H9 (cell line): Measurements from ENCODE around the gene EFL1. TPM values are rescaled to one million over a fixed set of nuclear protein-coding genes. Genes with fewer than 3 reads are reported as not detected.

Experiments used
- DNase-seq: peaks from one replicate; pipeline ENCODE4 v3.0.0-alpha.2; 2017
- H2AFZ ChIP-seq: one replicate; pipeline ENCODE4 v1.6.1; 2013; ENCODE audit warnings: mild to moderate bottlenecking, low read length, control low read depth, moderate library complexity
- H2AK5ac ChIP-seq: 2 replicates; pipeline ENCODE4 v1.6.1; 2013; ENCODE audit warnings: low read length, control low read depth, mixed read lengths; ENCODE audit not compliant: insufficient read length
- H2BK120ac ChIP-seq: one replicate; pipeline ENCODE4 v1.6.1; 2013; ENCODE audit warnings: low read depth, mild to moderate bottlenecking, low read length, control low read depth, inconsistent platforms; ENCODE audit not compliant: poor library complexity, severe bottlenecking
- H2BK12ac ChIP-seq: 2 replicates; pipeline ENCODE4 v1.6.1; 2013; ENCODE audit warnings: low read length, control low read depth, mixed read lengths, low read depth; ENCODE audit not compliant: insufficient read length
- H2BK15ac ChIP-seq: 2 replicates; pipeline ENCODE4 v1.6.1; 2013; ENCODE audit warnings: low read depth, low read length, control low read depth
- H2BK20ac ChIP-seq: one replicate; pipeline ENCODE4 v1.6.1; 2013; ENCODE audit warnings: low read depth, mild to moderate bottlenecking, low read length, control low read depth, inconsistent platforms; ENCODE audit not compliant: poor library complexity, severe bottlenecking
- H2BK5ac ChIP-seq: 2 replicates; pipeline ENCODE4 v1.6.1; 2013; ENCODE audit warnings: low read length, control low read depth, mixed read lengths; ENCODE audit not compliant: insufficient read length
- H3K14ac ChIP-seq: 2 replicates; pipeline ENCODE4 v1.6.1; 2013; ENCODE audit warnings: low read length, control low read depth; ENCODE audit not compliant: insufficient read depth
- H3K18ac ChIP-seq: 2 replicates; pipeline ENCODE4 v1.6.1; 2013; ENCODE audit warnings: low read depth, mild to moderate bottlenecking, mixed read lengths, low read length, control low read depth; ENCODE audit not compliant: insufficient read length
- H3K23ac ChIP-seq: 2 replicates; pipeline ENCODE4 v1.6.1; 2013; ENCODE audit warnings: low read length, control low read depth, mixed read lengths, low read depth; ENCODE audit not compliant: insufficient read length
- H3K23me2 ChIP-seq: 2 replicates; pipeline ENCODE4 v1.6.1; 2013; ENCODE audit warnings: low read depth, mild to moderate bottlenecking, mixed read lengths, low read length, control low read depth; ENCODE audit not compliant: insufficient read length, poor library complexity, severe bottlenecking
- H3K27ac ChIP-seq: 2 replicates; pipeline ENCODE4 v1.5.1; 2013; ENCODE audit warnings: low read length, control low read depth, mixed read lengths, low read depth; ENCODE audit not compliant: insufficient read length
- H3K27me3 ChIP-seq: 2 replicates; pipeline ENCODE4 v1.6.1; 2013; ENCODE audit warnings: low read length, control low read depth, inconsistent platforms; ENCODE audit not compliant: insufficient read depth
- H3K4ac ChIP-seq: 2 replicates; pipeline ENCODE4 v1.6.1; 2013; ENCODE audit warnings: low read depth, mild to moderate bottlenecking, control low read depth, inconsistent platforms, low read length, moderate library complexity
- H3K4me1 ChIP-seq: 2 replicates; pipeline ENCODE4 v1.6.1; 2013; ENCODE audit warnings: low read length, control low read depth, inconsistent platforms; ENCODE audit not compliant: insufficient read depth
- H3K4me2 ChIP-seq: 2 replicates; pipeline ENCODE4 v1.6.1; 2013; ENCODE audit warnings: low read length, control low read depth, mixed read lengths; ENCODE audit not compliant: insufficient read length, insufficient read depth
- H3K56ac ChIP-seq: 2 replicates; pipeline ENCODE4 v1.6.1; 2013; ENCODE audit warnings: low read depth, mild to moderate bottlenecking, mixed read lengths, low read length, control low read depth; ENCODE audit not compliant: insufficient read length
- H3K79me1 ChIP-seq: 2 replicates; pipeline ENCODE4 v1.6.1; 2013; ENCODE audit warnings: low read depth, mild to moderate bottlenecking, moderate library complexity, low read length, control low read depth, inconsistent platforms; ENCODE audit not compliant: insufficient read depth, poor library complexity, severe bottlenecking
- H3K79me2 ChIP-seq: 2 replicates; pipeline ENCODE4 v1.6.1; 2013; ENCODE audit warnings: low read length, control low read depth, inconsistent platforms; ENCODE audit not compliant: insufficient read depth
- H3K9ac ChIP-seq: 2 replicates; pipeline ENCODE4 v1.6.1; 2013; ENCODE audit warnings: low read length, control low read depth, mixed read lengths; ENCODE audit not compliant: insufficient read length; ENCODE audit errors: extremely low read depth
- H3K9me3 ChIP-seq: one replicate; pipeline ENCODE4 v1.6.1; 2013; ENCODE audit warnings: low read depth, low read length, inconsistent platforms; ENCODE audit not compliant: control insufficient read depth
- H3T11ph ChIP-seq: one replicate; pipeline ENCODE4 v1.6.1; 2013; ENCODE audit warnings: mild to moderate bottlenecking, low read length, control low read depth, inconsistent platforms
- H4K20me1 ChIP-seq: one replicate; pipeline ENCODE4 v1.6.1; 2013; ENCODE audit not compliant: control insufficient read depth, insufficient read length, insufficient read depth
- H4K5ac ChIP-seq: 2 replicates; pipeline ENCODE4 v1.6.1; 2013; ENCODE audit warnings: low read depth, mild to moderate bottlenecking, mixed read lengths, low read length, control low read depth; ENCODE audit not compliant: insufficient read length
- H4K8ac ChIP-seq: replicated peaks from 2 replicates; pipeline ENCODE4 v1.6.1; 2013; ENCODE audit warnings: low read length, control low read depth, mixed read lengths, low read depth; ENCODE audit not compliant: insufficient read length
- H4K91ac ChIP-seq: 2 replicates; pipeline ENCODE4 v1.6.1; 2013; ENCODE audit warnings: low read depth, mild to moderate bottlenecking, moderate library complexity, mixed read lengths, low read length, control low read depth; ENCODE audit not compliant: insufficient read length
- H3K27ac Mint-ChIP-seq, 3 experiments: 2 replicates in 2 of 3; 3 replicates in 1 of 3; pipeline ENCODE4 v1.8.0; 2020 to 2021; ENCODE audit warnings: mixed read lengths in 3 of 3, mild to moderate bottlenecking in 1 of 3, moderate library complexity in 1 of 3
- H3K27me3 Mint-ChIP-seq: 2 replicates; pipeline ENCODE4 v1.8.0; 2021; ENCODE audit warnings: low read depth, mild to moderate bottlenecking, moderate library complexity, mixed read lengths
- H3K36me3 Mint-ChIP-seq, 3 experiments: 2 replicates in 2 of 3; 3 replicates in 1 of 3; pipeline ENCODE4 v1.8.0; 2020 to 2021; ENCODE audit warnings: low read depth in 3 of 3, mixed read lengths in 3 of 3; ENCODE audit not compliant: insufficient read depth in 1 of 3
- H3K4me1 Mint-ChIP-seq, 2 experiments: 2 replicates each; pipeline ENCODE4 v1.8.0; 2020; ENCODE audit warnings: mixed read lengths in 2 of 2
- H3K4me3 Mint-ChIP-seq, 2 experiments: 2 replicates in 1 of 2; 3 replicates in 1 of 2; pipeline ENCODE4 v1.8.0; 2020 to 2021; ENCODE audit warnings: mild to moderate bottlenecking in 2 of 2, mixed read lengths in 2 of 2, moderate library complexity in 1 of 2
- H3K9me3 Mint-ChIP-seq, 2 experiments: 2 replicates in 1 of 2; 3 replicates in 1 of 2; pipeline ENCODE4 v1.8.0; 2020; ENCODE audit warnings: mild to moderate bottlenecking in 2 of 2, mixed read lengths in 2 of 2, moderate library complexity in 1 of 2
- CTCF ChIP-seq: fragments of 200-600 bp; sonication (generic); conservative IDR thresholded peaks from 3 replicates; pipeline ENCODE4 v1.8.0; 2021; ENCODE audit warnings: antibody characterized with exemption, mild to moderate bottlenecking
- total RNA-seq: library from RNA; stranded (reverse); gene quantifications from 2 replicates; pipeline ENCODE4 v1.2.1, GENCODE V29; 2021

EFL1 gene
- total RNA-seq, 1 experiment from 2014 or later = 29.4 TPM

- Histone ChIP-seq H4K8ac (no peak overlapping the region), H3K23ac (no peak overlapping the region), H3K18ac (no peak overlapping the region), H4K5ac (no peak overlapping the region), H3K79me1 (no peaks in the 10 kb centered on the region), H3K4ac (no peak overlapping the region), H2BK5ac (no peak overlapping the region), H2BK15ac (no peak overlapping the region), H4K91ac (no peak overlapping the region), H3K4me2 (no peak overlapping the region), H3K14ac (no peak overlapping the region), H2AK5ac (no peak overlapping the region), H3K4me1 (no peaks in the 10 kb centered on the region), H2BK20ac (no peak overlapping the region), H2BK120ac (no peak overlapping the region), H3K56ac (no peak overlapping the region), H2AFZ (no peak overlapping the region), H3K9me3 (no peaks in the 10 kb centered on the region), H3K23me2 (no peaks in the 10 kb centered on the region), H3K27ac (no peak overlapping the region), H3K27me3 (no peaks in the 10 kb centered on the region), H2BK12ac (no peak overlapping the region), H3T11ph (no peak overlapping the region), H3K79me2 (no peaks in the 10 kb centered on the region), H3K9ac (no peak overlapping the region), H4K20me1 (no peaks in the 10 kb centered on the region)
- no peak overlapping the region for H3K27ac Mint-ChIP-seq
- no peak for TF ChIP-seq CTCF
- H3K36me3 Mint-ChIP-seq = peaks cover 2 to 16% (median 11%) of the 10 kb centered on the region in 3 experiments; a peak in 5 of 7 replicates
- H3K9me3 Mint-ChIP-seq = no peaks in the 10 kb centered on the region
- H3K4me3 Mint-ChIP-seq = no peak overlapping the region
- no peaks in the 10 kb centered on the region for H3K27me3 Mint-ChIP-seq
- peaks cover 0 to 2% of the 10 kb centered on the region in 2 experiments; a peak in 1 of 4 replicates for H3K4me1 Mint-ChIP-seq
- DNase-seq = no peak
These were observed 124.2 kb downstream of the EFL1 start for GRCh38 chr15:82138306-82138705.
